LNCaP clone FGC (cell line): ENCODE results near the gene TDO2.

ENCODE experiments used
- DNase-seq: peaks from one replicate; pipeline ENCODE4 v3.0.0-alpha.2; 2011; ENCODE audit warnings: low read depth
- H3K4me3 ChIP-seq: 2 replicates; pipeline ENCODE4 v1.5.1; 2011; ENCODE audit warnings: mild to moderate bottlenecking, low read depth, low read length, control low read depth
- TF ChIP-seq, protein P1 (sequence below): IDR thresholded peaks from 2 replicates; pipeline ENCODE4 v1.5.1; 2012; ENCODE audit warnings: mild to moderate bottlenecking; ENCODE audit not compliant: control insufficient read depth, insufficient read depth; ENCODE audit errors: extremely low read depth

TDO2 gene

DNA sequence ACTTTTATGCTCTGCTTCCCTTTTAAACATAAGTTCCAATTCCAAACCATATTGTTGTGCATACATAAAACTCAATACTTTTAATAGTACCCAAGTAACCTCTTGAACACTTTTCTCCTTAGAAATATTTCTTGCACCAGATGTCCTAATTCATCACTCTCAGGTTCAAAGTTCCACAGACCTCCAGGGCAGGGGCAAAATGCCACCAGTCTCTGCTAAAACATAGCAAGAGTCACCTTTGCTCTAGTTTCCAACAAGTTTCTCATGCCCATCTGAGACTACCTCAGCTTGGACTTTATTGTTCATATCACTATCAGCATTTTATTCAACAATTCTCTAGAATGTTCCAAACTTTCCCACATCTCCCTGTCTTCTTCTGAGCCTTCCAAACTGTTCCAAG, 23.7 kb upstream of the TDO2 start:
- no peak for DNase-seq
- TF ChIP-seq, protein P1, sequence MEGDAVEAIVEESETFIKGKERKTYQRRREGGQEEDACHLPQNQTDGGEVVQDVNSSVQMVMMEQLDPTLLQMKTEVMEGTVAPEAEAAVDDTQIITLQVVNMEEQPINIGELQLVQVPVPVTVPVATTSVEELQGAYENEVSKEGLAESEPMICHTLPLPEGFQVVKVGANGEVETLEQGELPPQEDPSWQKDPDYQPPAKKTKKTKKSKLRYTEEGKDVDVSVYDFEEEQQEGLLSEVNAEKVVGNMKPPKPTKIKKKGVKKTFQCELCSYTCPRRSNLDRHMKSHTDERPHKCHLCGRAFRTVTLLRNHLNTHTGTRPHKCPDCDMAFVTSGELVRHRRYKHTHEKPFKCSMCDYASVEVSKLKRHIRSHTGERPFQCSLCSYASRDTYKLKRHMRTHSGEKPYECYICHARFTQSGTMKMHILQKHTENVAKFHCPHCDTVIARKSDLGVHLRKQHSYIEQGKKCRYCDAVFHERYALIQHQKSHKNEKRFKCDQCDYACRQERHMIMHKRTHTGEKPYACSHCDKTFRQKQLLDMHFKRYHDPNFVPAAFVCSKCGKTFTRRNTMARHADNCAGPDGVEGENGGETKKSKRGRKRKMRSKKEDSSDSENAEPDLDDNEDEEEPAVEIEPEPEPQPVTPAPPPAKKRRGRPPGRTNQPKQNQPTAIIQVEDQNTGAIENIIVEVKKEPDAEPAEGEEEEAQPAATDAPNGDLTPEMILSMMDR = no peak
- no peak overlapping the region for H3K4me3 ChIP-seq

DNA sequence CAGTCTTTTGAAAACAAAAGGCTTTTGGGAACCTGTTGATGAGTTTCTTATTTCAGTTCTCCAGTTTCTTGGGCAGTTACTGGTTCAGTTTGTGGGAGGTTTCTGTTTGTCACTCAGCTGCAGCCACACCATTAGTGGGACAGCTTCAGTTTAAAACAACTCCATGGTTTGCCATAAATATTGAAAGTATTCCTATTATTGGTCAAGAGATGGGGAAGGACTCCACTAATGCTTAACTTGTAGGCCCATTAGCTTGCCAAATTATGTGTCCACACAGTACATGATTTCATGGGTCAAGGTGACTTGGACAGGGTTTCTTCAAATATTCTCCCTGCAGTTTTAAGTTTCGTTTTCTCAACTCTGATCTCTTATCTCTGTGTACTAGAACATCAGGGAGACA, 21.9 kb upstream of the TDO2 start:
- H3K4me3 ChIP-seq = no peak overlapping the region
- TF ChIP-seq, protein P1 = no peak
- no peak for DNase-seq

DNA sequence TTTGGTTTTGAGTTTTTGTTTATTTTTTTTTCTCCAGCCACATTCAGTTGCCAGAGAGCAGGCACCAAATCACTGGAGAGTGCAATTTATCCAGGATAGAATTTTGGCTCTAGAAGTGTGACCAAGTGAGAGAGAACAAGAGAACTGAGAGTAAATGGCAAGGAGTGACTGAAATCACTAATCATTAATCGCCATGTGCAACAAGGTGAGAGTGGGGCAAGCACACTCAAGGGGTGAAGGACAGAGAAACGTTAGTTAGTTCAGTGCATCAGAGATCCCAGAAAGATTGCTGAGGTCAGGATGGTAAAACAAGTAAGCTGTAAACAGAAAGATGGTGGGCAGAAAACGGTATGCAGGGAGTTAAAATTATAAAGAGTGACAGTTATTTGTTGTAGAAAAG, 19.6 kb upstream of the TDO2 start:
- TF ChIP-seq, protein P1 = no peak
- no peak overlapping the region for H3K4me3 ChIP-seq
- no peak for DNase-seq

DNA sequence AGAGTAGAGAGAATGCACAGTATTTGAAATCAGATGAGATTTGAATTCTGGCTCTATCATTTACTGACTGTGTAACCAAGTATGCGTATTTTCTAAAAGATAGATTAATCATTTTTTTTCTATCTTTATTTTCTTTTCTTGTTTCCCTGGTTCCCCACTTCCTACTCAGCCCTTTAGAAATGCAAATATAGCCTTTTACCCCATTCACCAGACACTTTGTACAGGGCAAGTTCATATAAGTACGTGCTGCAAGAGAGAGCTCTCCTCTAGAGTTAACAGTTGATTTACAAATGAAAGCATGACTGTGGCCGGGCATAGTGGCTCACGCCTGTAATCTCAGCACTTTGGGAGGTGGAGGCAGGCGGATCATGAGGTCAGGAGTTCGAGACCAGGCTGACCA, 17.8 kb upstream of the TDO2 start:
- no peak for DNase-seq
- no peak overlapping the region for H3K4me3 ChIP-seq
- TF ChIP-seq, protein P1 = no peak

DNA sequence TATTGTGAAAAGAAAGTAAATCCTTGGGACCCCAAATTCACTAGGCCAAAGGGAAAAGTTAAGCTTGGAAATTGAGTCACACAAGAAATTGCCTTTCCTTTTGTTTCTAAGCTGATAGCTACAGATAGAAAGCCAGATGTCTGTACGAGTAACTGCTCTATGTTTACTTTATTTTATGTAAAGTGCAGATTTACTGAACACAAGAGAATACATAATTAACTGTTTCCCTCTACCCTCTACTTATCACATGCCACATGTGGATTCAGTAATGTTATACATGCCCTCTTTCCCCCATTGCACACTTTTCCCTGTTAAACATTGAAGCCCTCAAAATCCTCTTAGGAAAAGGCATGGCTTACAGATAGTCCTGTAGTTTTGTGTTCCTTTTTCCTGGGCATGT, 16.5 kb upstream of the TDO2 start:
- DNase-seq = no peak
- TF ChIP-seq, protein P1 = no peak

DNA sequence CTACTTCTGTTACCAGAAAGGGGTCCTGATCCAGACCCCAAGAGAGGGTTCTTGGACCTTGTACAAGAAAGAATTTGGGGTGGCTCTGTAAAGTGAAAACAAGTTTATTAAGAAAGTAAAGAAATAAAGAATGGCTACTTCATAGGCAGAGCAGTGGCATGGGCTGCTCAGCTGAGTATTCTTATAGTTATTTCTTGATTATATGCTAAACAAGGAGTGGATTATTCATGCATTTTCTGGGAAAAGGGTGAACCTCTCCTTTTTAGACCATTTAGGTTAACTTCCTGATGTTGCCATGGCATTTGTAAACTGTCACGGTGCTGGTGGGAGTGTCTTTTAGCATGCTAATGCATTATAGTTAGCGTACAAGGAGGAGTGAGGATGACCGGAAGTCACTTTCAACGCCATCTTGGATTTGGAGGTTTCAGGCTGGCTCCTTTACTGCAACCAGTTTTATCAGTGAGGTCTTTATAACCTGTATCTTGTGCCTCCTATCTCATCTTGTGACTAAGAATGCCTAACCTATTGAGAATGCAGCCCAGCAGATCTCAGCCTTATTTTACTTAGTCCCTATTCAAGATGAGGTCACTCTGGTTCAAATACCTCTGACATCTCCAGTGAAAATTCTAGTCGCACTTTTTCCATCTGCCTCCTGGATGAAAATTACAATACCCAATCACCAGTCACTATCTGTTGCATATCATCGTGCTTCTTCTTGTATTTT, 15.5 kb upstream of the TDO2 start:
- TF ChIP-seq, protein P1 = no peak
- no peak for DNase-seq
- H3K4me3 ChIP-seq = no peak overlapping the region

More for the DNA sequence above, 16.5 kb upstream of the TDO2 start:
- no peak overlapping the region for H3K4me3 ChIP-seq
